Transverse colon (tissue), 4 donors: ENCODE data around the gene FAM118A.

Experiments used
- CTCF ChIP-seq, 5 experiments: fragments of 200-600 bp in 3 of 5; fragments of 450-650 bp in 2 of 5; sonication (generic) in 3 of 5; IDR thresholded peaks; 1 replicate in 2 of 5; 2 replicates in 3 of 5; pipeline ENCODE4 v1.5.1; 2016 to 2017; ENCODE audit warnings: antibody characterized with exemption in 5 of 5, inconsistent platforms in 3 of 5, mild to moderate bottlenecking in 2 of 5, moderate library complexity in 1 of 5
- EP300 ChIP-seq: sonication (generic); formaldehyde crosslinking; IDR thresholded peaks from one replicate; pipeline ENCODE4 v1.6.1; 2017; ENCODE audit warnings: antibody characterized with exemption, low read depth
- POLR2A ChIP-seq: fragments of 450-650 bp; IDR thresholded peaks from one replicate; pipeline ENCODE4 v1.6.1; 2016; ENCODE audit warnings: antibody characterized with exemption, mild to moderate bottlenecking, moderate library complexity
- POLR2AphosphoS5 ChIP-seq, 3 donors: sonication (generic); formaldehyde crosslinking; IDR thresholded peaks; one replicate each; pipeline ENCODE4 v1.6.1; 2016; ENCODE audit warnings: antibody characterized with exemption in 3 of 3

GRCh38 chr22:45276507-45277105, 33.1 kb upstream of the FAM118A start:
- no peak for TF ChIP-seq CTCF (IDR thresholded peaks at IDR 0.05)
- no peak for TF ChIP-seq POLR2AphosphoS5 (IDR thresholded peaks at IDR 0.05)
- no peak for TF ChIP-seq POLR2A
- no peak for TF ChIP-seq EP300
